Ishikawa (cell line): ENCODE data around the gene RSRC2.

Source experiments
- CEBPB ChIP-seq: IDR thresholded peaks from 2 replicates; pipeline ENCODE4 v1.6.1; 2012
- EP300 ChIP-seq: IDR thresholded peaks from 2 replicates; pipeline ENCODE4 v1.6.1; 2012; ENCODE audit warnings: borderline replicate concordance
- RAD21 ChIP-seq: IDR thresholded peaks from 2 replicates; pipeline ENCODE4 v1.6.1; 2012; ENCODE audit warnings: low read depth
- REST ChIP-seq: IDR thresholded peaks from 2 replicates; pipeline ENCODE4 v1.6.1; 2012; ENCODE audit warnings: low read depth, mild to moderate bottlenecking

GRCh38 chr12:122547330-122547729, 20.6 kb upstream of the RSRC2 start:
- no peak for TF ChIP-seq CEBPB
- no peak for TF ChIP-seq EP300
- no peak for TF ChIP-seq RAD21
- TF ChIP-seq REST: no peak
